C4-2B (cell line): ENCODE data around the gene PTPRJ.

Experiments
- CTCF ChIP-seq: fragments of 450-650 bp; conservative IDR thresholded peaks from 2 replicates; pipeline ENCODE4 v1.5.1; 2017; ENCODE audit warnings: mild to moderate bottlenecking
- ZFX ChIP-seq: fragments of 450-650 bp; IDR thresholded peaks from 2 replicates; pipeline ENCODE4 v1.6.1; 2017

GRCh38 chr11:48095779-48096470, 115.6 kb downstream of the PTPRJ start:
- TF ChIP-seq CTCF (no peak), ZFX (no peak)
